Transverse colon (tissue), 4 donors: ENCODE data around the gene PCDHA1. TPM values are rescaled to one million over a fixed set of nuclear protein-coding genes. Genes with fewer than 3 reads are reported as not detected.

Experiments
- DNase-seq: peaks from one replicate; pipeline ENCODE4 v3.0.0-alpha.2; 2019
- H3K27ac ChIP-seq, 4 donors: fragments of 200-600 bp; sonication (generic); 2 replicates each; pipeline ENCODE4 v1.5.1; 2016 to 2018; ENCODE audit warnings: inconsistent platforms in 4 of 4
- H3K27me3 ChIP-seq: fragments of 200-600 bp; sonication (generic); 2 replicates; pipeline ENCODE4 v1.5.1; 2017; ENCODE audit warnings: inconsistent platforms
- H3K36me3 ChIP-seq, 4 donors: fragments of 200-600 bp; sonication (generic); 2 replicates each; pipeline ENCODE4 v1.5.1; 2017 to 2019; ENCODE audit warnings: inconsistent platforms in 4 of 4
- H3K4me1 ChIP-seq, 4 donors: fragments of 200-600 bp; sonication (generic); 2 replicates each; pipeline ENCODE4 v1.5.1; 2017 to 2020; ENCODE audit warnings: inconsistent platforms in 4 of 4
- H3K4me3 ChIP-seq, 4 donors: fragments of 200-600 bp; sonication (generic); 1 replicate in 1 of 4; 2 replicates in 3 of 4; pipeline versions ENCODE4 v1.5.1 to v1.6.1; 2017 to 2019; ENCODE audit warnings: inconsistent platforms in 4 of 4
- H3K9me3 ChIP-seq, 2 donors: fragments of 200-600 bp; sonication (generic); 2 replicates each; pipeline ENCODE4 v1.5.1; 2017 to 2019; ENCODE audit warnings: inconsistent platforms in 2 of 2
- EP300 ChIP-seq: sonication (generic); formaldehyde crosslinking; IDR thresholded peaks from one replicate; pipeline ENCODE4 v1.6.1; 2017; ENCODE audit warnings: antibody characterized with exemption, low read depth
- POLR2A ChIP-seq: fragments of 450-650 bp; IDR thresholded peaks from one replicate; pipeline ENCODE4 v1.6.1; 2016; ENCODE audit warnings: antibody characterized with exemption, mild to moderate bottlenecking, moderate library complexity
- POLR2AphosphoS5 ChIP-seq, 3 donors: sonication (generic); formaldehyde crosslinking; IDR thresholded peaks; one replicate each; pipeline ENCODE4 v1.6.1; 2016; ENCODE audit warnings: antibody characterized with exemption in 3 of 3
- WGBS, 2 donors: methylation state at CpG; one replicate each; pipeline ENCODE4 v1.1.5; 2018; ENCODE audit warnings: low coverage in 1 of 2; 5-methylcytosine and 5-hydroxymethylcytosine counted together
- in situ Hi-C, 4 donors: fragments of 200-750 bp; cut with MboI; loops; one replicate each; pipeline versions ENCODE4 v1.15.0 to v1.15.1; 2017; ENCODE audit warnings: low sequenced_read_pairs in 3 of 4, low pct_ligation_motif_present in 1 of 4, low pct_unique_long_range_greater_than_20kb in 1 of 4
- intact Hi-C: fragments of 100-400 bp; cut with DNase I; formaldehyde crosslinking; loops from one replicate; pipeline ENCODE4 v1.15.1; 2023; ENCODE audit warnings: low total_unique reads
- total RNA-seq, 4 donors: library from RNA; depleted of rRNA; stranded (reverse); fragments of >200 nt; gene quantifications; one replicate each; pipeline ENCODE4 v1.1.0, GENCODE V29; 2016
- TF ChIP-seq, protein P1 (sequence below), 5 experiments: fragments of 200-600 bp in 3 of 5; fragments of 450-650 bp in 2 of 5; sonication (generic) in 3 of 5; IDR thresholded peaks; 1 replicate in 2 of 5; 2 replicates in 3 of 5; pipeline ENCODE4 v1.5.1; 2016 to 2017; ENCODE audit warnings: antibody characterized with exemption in 5 of 5, inconsistent platforms in 3 of 5, mild to moderate bottlenecking in 2 of 5, moderate library complexity in 1 of 5

PCDHA1 gene
- total RNA-seq, 4 donors from 2014 or later, result 0.14 TPM; not detected in 3

DNA sequence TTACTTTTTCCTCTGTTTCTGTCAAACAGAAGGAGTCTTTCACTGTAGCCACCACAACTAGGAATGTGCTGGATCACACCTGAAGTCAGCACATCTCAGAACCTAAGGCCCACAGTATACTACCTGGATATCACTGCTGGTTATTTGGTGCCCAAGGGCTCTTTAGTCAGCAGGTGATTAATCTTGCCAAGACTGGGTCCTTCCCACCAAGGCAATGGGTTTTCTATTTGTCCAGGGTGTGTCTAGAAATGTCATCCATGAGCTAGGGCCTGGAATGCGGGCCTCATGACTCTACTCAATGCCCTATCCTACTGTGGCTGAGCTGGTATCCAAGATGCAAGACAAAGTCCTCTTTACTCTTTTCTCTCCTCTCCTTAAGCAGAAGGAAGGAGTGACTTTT, 130.4 kb downstream of the PCDHA1 start:
- in situ Hi-C loops, result no loop called here
- Histone ChIP-seq H3K27ac (no peak overlapping the region), H3K27me3 (no peaks in the 10 kb centered on the region)

DNA sequence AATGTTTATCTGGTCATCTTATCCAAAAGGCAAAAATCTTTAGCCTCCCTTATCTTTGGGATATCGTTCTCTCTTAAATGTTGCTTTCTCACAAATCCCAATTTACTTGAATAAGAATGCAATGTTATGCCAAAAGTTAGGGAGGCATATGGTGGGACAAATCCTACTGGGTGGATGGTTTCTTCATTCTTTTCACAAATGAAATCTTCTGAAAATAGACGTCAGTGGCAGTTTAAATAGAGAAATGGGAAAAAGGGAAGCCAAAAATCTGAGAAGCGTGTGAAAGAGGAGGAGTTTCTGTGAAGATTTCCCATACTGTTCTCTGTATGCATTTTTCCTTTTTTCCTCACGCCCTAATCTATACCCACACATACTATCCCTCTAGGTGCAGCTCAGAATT, 137.7 kb downstream of the PCDHA1 start:
- intact Hi-C loops, result no loop called here
- no peak overlapping the region for H3K27ac ChIP-seq
- peaks cover 27% of the 10 kb centered on the region for H3K27me3 ChIP-seq
- WGBS, 2 donors, result 64 to 83% methylated on average over 4 of the region's 4 CpGs
- H3K36me3 ChIP-seq, result no peaks in the 10 kb centered on the region
- H3K4me3 ChIP-seq, result no peak overlapping the region
- no peak for TF ChIP-seq POLR2A
- TF ChIP-seq POLR2AphosphoS5 (IDR thresholded peaks at IDR 0.05), result no peak
- no peak for TF ChIP-seq EP300
- TF ChIP-seq, protein P1, sequence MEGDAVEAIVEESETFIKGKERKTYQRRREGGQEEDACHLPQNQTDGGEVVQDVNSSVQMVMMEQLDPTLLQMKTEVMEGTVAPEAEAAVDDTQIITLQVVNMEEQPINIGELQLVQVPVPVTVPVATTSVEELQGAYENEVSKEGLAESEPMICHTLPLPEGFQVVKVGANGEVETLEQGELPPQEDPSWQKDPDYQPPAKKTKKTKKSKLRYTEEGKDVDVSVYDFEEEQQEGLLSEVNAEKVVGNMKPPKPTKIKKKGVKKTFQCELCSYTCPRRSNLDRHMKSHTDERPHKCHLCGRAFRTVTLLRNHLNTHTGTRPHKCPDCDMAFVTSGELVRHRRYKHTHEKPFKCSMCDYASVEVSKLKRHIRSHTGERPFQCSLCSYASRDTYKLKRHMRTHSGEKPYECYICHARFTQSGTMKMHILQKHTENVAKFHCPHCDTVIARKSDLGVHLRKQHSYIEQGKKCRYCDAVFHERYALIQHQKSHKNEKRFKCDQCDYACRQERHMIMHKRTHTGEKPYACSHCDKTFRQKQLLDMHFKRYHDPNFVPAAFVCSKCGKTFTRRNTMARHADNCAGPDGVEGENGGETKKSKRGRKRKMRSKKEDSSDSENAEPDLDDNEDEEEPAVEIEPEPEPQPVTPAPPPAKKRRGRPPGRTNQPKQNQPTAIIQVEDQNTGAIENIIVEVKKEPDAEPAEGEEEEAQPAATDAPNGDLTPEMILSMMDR (IDR thresholded peaks at IDR 0.05), result no peak
- DNase-seq, result no peak
- peaks cover 0 to 14% (median 6%) of the 10 kb centered on the region in 4 donors for H3K4me1 ChIP-seq
- in situ Hi-C loops, result no loop called here
- no peaks in the 10 kb centered on the region for H3K9me3 ChIP-seq

More for the DNA sequence above, 130.4 kb downstream of the PCDHA1 start:
- Histone ChIP-seq H3K36me3 (no peaks in the 10 kb centered on the region), H3K4me1 (no peaks in the 10 kb centered on the region), H3K9me3 (no peaks in the 10 kb centered on the region), H3K4me3 (no peak overlapping the region)
- TF ChIP-seq EP300, result no peak
- TF ChIP-seq, protein P1 (IDR thresholded peaks at IDR 0.05), result no peak
- no peak for TF ChIP-seq POLR2A
- TF ChIP-seq POLR2AphosphoS5 (IDR thresholded peaks at IDR 0.05), result no peak
- WGBS, 2 donors, result 73% methylated on average over 1 of the region's 1 CpG; no CpG with 5 or more reads in 1 of the 2 donors
- DNase-seq, result no peak
- intact Hi-C loops, result no loop called here

DNA sequence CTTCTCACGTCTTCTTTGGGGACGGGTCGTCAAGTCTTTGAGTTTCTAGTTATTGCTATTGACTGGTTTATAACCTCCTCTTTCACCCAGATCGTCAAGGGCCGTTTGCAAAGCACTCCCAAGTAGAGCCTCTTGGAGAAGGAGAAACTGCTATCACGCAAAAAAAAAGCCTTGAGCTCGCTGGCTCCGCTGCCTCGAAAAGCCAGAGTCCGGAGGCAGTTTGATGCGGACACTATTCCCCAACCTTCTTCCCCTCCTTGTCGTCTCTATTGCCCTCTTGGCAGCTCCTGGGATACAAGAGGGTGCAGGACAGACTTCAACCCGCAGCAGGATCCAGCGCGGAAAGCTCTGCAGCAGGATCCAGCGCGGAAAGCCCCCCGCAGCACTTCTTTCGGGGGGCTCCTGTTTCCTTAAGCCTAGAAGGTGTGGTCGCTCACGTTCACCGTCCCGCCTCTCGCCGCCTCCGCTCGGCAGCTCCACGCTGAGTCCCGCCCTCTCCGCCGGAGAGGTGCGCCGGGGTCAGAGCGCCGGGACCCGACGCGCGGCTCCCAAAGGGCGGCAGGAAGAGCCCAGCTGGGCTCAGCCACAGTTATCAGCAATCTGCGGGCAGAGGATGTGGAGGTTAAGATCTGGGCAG, 140.0 kb downstream of the PCDHA1 start, which contains the start of gene PCDHAC1:
PCDHAC1 (plus strand) TSS at position 494 of the 637 bp plus-strand sequence. CDS start 594 bp downstream, outside the sequence.
- Histone ChIP-seq H3K4me3 (peak within 1 kb of the TSS; percentile 23 to 36 (median 32)), H3K9me3 (no peaks in the 10 kb centered on the region), H3K27me3 (peaks cover 36% of the 10 kb centered on the region), H3K4me1 (peaks cover 0 to 14% (median 6%) of the 10 kb centered on the region in 4 donors), H3K36me3 (no peaks in the 10 kb centered on the region), H3K27ac (peak within 1 kb of the TSS in 3 of 4 donors; percentile 18 to 54 (median 39))
- in situ Hi-C loops (no loop called here), intact Hi-C loops (loop anchor here (5.0 kb wide), 1 partner anchor 116 kb away; no protein-coding TSS in a partner anchor)
- DNase-seq, result no peak
- TF ChIP-seq, protein P1 (IDR thresholded peaks at IDR 0.05), result no peak
- TF ChIP-seq POLR2A (no peak), POLR2AphosphoS5 (IDR thresholded peaks at IDR 0.05) (no peak), EP300 (no peak)
- WGBS, 2 donors, result 15 to 20% methylated on average over 3 to 37 of the region's 41 CpGs

DNA sequence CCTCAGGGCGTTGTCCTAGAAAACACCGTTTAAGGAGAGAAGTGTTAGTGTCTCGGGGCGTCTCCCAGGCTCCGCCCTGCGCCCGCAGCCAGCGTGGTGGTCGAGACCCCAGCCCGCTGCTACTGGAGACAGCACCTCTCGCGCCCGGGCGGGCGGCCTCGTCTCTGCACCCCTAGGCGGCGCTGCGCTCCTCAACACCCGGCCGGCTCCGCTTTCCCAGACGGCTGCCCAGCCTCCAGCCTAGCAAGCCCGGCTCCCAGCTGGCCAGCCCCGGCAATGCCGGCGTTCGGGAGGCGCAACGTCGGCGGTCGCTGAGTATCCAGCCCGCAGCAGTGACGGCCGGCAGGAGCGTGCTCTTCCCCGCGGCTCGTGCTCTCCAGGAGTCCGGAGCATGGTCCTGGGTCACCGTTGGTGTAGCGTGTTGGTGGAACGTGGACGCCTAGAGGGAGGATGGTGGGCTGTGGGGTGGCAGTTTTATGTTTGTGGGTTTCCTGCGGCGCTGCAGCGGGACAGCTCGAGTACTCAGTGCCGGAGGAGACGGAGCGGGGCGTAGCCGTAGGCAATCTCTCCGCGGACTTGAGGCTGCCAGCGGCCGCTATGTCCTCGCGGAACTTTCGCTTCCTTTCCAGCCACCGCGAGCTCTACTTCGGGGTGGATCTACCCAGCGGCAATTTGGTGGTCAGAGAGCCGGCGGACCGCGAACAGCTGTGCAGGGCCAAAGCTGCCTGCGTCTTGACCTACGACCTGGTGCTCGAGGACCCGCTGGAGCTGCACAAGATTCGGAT, 140.7 kb downstream of the PCDHA1 start:
- Histone ChIP-seq H3K36me3 (no peaks in the 10 kb centered on the region), H3K4me1 (peaks cover 0 to 14% (median 6%) of the 10 kb centered on the region in 4 donors), H3K27me3 (peaks cover 36% of the 10 kb centered on the region), H3K4me3 (peak overlapping the region; percentile 23 to 36 (median 32)), H3K9me3 (no peaks in the 10 kb centered on the region), H3K27ac (peak overlapping the region in 3 of 4 donors; percentile 18 to 54 (median 39))
- TF ChIP-seq POLR2AphosphoS5 (IDR thresholded peaks at IDR 0.05) (no peak), POLR2A (no peak), EP300 (no peak)
- TF ChIP-seq, protein P1 (IDR thresholded peaks at IDR 0.05), result peak; percentile 34 to 62 (median 52)
- WGBS, 2 donors, result 25% methylated on average over 56 of the region's 74 CpGs; no CpG with 5 or more reads in 1 of the 2 donors
- in situ Hi-C loops, result no loop called here
- peak; percentile 46 for DNase-seq
- intact Hi-C loops, result loop anchor here (5.0 kb wide), 1 partner anchor 116 kb away; no protein-coding TSS in a partner anchor
